Measurements from ENCODE around the gene PTPRC.

The PTPRC gene

GRCh38 chr1:198805498-198806151 lies 166.8 kb downstream of the PTPRC start:
- Mint-ChIP-seq H3K36me3 (no peaks in the 10 kb centered on the region), H3K4me1 (no peaks in the 10 kb centered on the region), H3K4me3 (no peak overlapping the region), H3K27me3 (peaks cover 1% of the 10 kb centered on the region), H3K9me3 (no peaks in the 10 kb centered on the region), H3K27ac (no peak overlapping the region)

- no peak overlapping the region for H3K27ac Mint-ChIP-seq
- H3K4me1 Mint-ChIP-seq = no peaks in the 10 kb centered on the region
- no peaks in the 10 kb centered on the region for H3K9me3 Mint-ChIP-seq
- peaks cover 1% of the 10 kb centered on the region for H3K27me3 Mint-ChIP-seq
- no peak overlapping the region for H3K4me3 Mint-ChIP-seq
- no peaks in the 10 kb centered on the region for H3K36me3 Mint-ChIP-seq
Measured at GRCh38 chr1:198806861-198807260, 168.0 kb downstream of the PTPRC start.

All from activated naive CD4-positive, alpha-beta T cell treated with anti-CD3 and anti-CD28 coated beads, Interleukin-2, amount 50 U/mL, for 24 hours (primary cell).